Measurements from ENCODE around the gene COA8. TPM values are rescaled to one million over a fixed set of nuclear protein-coding genes. Genes with fewer than 3 reads are reported as not detected.

COA8 gene
- total RNA-seq, 1 experiment from 2014 or later, result 37.2 TPM

- BruUV-seq (replicated peaks), result no TSS peak
- Mint-ChIP-seq H3K27me3 (ENCODE audit: unreplicated experiment) (no peaks in the 10 kb centered on the region), H3K9me3 (ENCODE audit: low read depth, unreplicated experiment) (no peaks in the 10 kb centered on the region), H3K27ac (ENCODE audit: unreplicated experiment) (no peak overlapping the region), H3K4me3 (ENCODE audit: low read depth, unreplicated experiment) (no peak overlapping the region), H3K4me1 (ENCODE audit: low read depth, unreplicated experiment) (peaks cover 18% of the 10 kb centered on the region), H3K36me3 (ENCODE audit: insufficient read depth, unreplicated experiment) (peaks cover 22% of the 10 kb centered on the region)
- TF ChIP-seq, protein P1, sequence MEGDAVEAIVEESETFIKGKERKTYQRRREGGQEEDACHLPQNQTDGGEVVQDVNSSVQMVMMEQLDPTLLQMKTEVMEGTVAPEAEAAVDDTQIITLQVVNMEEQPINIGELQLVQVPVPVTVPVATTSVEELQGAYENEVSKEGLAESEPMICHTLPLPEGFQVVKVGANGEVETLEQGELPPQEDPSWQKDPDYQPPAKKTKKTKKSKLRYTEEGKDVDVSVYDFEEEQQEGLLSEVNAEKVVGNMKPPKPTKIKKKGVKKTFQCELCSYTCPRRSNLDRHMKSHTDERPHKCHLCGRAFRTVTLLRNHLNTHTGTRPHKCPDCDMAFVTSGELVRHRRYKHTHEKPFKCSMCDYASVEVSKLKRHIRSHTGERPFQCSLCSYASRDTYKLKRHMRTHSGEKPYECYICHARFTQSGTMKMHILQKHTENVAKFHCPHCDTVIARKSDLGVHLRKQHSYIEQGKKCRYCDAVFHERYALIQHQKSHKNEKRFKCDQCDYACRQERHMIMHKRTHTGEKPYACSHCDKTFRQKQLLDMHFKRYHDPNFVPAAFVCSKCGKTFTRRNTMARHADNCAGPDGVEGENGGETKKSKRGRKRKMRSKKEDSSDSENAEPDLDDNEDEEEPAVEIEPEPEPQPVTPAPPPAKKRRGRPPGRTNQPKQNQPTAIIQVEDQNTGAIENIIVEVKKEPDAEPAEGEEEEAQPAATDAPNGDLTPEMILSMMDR (IDR thresholded peaks at IDR 0.05; ENCODE audit: unreplicated experiment), result no peak
- DNase-seq, result no peak
- CTCF ChIA-PET, result interaction anchor here (0.5 to 0.7 kb wide), 2 partner anchors 9 to 106 kb away, joined by 3 to 7 read pairs; no protein-coding TSS in a partner anchor
- intact Hi-C loops (cut with micrococcal nuclease; ENCODE audit: unreplicated experiment), result loop anchor here (10.0 kb wide), 2 partner anchors 51 to 101 kb away; partner anchors contain the start of gene KLC1
Observed at GRCh38 chr14:103574104-103574503, 11.3 kb downstream of the COA8 start.

GRCh38 chr14:103574707-103575285, 12.0 kb downstream of the COA8 start:
- Mint-ChIP-seq H3K4me3 (ENCODE audit: low read depth, unreplicated experiment) (no peak overlapping the region), H3K4me1 (ENCODE audit: low read depth, unreplicated experiment) (peaks cover 18% of the 10 kb centered on the region), H3K27ac (ENCODE audit: unreplicated experiment) (no peak overlapping the region), H3K36me3 (ENCODE audit: insufficient read depth, unreplicated experiment) (peaks cover 22% of the 10 kb centered on the region), H3K27me3 (ENCODE audit: unreplicated experiment) (no peaks in the 10 kb centered on the region), H3K9me3 (ENCODE audit: low read depth, unreplicated experiment) (no peaks in the 10 kb centered on the region)
- BruUV-seq (replicated peaks), result no TSS peak
- CTCF ChIA-PET, result no interaction called here
- TF ChIP-seq, protein P1 (IDR thresholded peaks at IDR 0.05; ENCODE audit: unreplicated experiment), result no peak
- DNase-seq, result no peak
- intact Hi-C loops (cut with micrococcal nuclease; ENCODE audit: unreplicated experiment), result loop anchor here (10.0 kb wide), 2 partner anchors 50 to 100 kb away; partner anchors contain the start of gene KLC1

- peak overlapping the region; percentile 36 for H3K27ac Mint-ChIP-seq (ENCODE audit: unreplicated experiment)
- H3K9me3 Mint-ChIP-seq (ENCODE audit: low read depth, unreplicated experiment), result no peaks in the 10 kb centered on the region
Observed at GRCh38 chr14:103576371-103577024, 13.7 kb downstream of the COA8 start.

DNA sequence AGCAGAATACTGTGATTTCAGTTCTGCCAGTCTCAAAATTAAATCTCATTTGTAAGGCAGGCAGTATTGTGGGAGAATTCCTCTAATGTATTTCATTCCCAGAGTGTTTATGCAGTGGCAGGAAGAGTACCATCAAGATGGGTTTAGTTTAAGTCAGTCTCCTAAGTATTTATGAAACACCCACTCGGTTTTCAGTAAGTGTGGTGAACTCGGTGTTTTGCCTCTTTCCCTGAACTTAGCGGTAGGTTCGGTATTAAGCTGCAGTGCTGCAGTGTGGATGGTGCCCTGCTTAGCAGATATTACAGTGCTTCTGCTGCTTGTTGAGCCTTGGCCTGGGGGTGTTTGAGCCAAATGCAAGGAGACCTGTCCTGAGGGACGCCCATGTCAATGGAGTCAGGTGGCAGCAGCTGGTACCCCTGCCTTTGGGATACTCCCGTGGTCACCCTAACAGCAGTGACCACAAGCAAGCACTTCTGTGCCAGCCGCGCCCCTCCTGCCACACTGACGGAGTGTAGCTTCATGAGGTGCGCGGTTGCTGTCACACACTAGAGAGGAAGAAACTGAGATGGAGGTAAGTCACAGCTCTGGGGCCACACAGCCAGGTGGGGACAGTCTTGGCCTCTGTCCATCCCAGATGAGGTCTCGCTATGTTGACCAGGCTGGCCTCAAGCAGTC, 15.8 kb downstream of the COA8 start:
- H3K27ac Mint-ChIP-seq (ENCODE audit: unreplicated experiment), result no peak overlapping the region
- H3K36me3 Mint-ChIP-seq (ENCODE audit: insufficient read depth, unreplicated experiment), result peaks cover 22% of the 10 kb centered on the region
- peaks cover 18% of the 10 kb centered on the region for H3K4me1 Mint-ChIP-seq (ENCODE audit: low read depth, unreplicated experiment)
- TF ChIP-seq, protein P1 (IDR thresholded peaks at IDR 0.05; ENCODE audit: unreplicated experiment), result no peak
- CTCF ChIA-PET, result no interaction called here
- BruUV-seq (replicated peaks), result no TSS peak
- H3K9me3 Mint-ChIP-seq (ENCODE audit: low read depth, unreplicated experiment), result no peaks in the 10 kb centered on the region
- no peak overlapping the region for H3K4me3 Mint-ChIP-seq (ENCODE audit: low read depth, unreplicated experiment)
- DNase-seq, result no peak
- H3K27me3 Mint-ChIP-seq (ENCODE audit: unreplicated experiment), result no peaks in the 10 kb centered on the region
- intact Hi-C loops (cut with micrococcal nuclease; ENCODE audit: unreplicated experiment), result loop anchor here (10.0 kb wide), 2 partner anchors 46 to 96 kb away; partner anchors contain the start of gene KLC1

More at GRCh38 chr14:103576371-103577024, 13.7 kb downstream of the COA8 start:
- no peak overlapping the region for H3K4me3 Mint-ChIP-seq (ENCODE audit: low read depth, unreplicated experiment)
- CTCF ChIA-PET, result no interaction called here
- H3K4me1 Mint-ChIP-seq (ENCODE audit: low read depth, unreplicated experiment), result peaks cover 18% of the 10 kb centered on the region
- intact Hi-C loops (cut with micrococcal nuclease; ENCODE audit: unreplicated experiment), result loop anchor here (10.0 kb wide), 2 partner anchors 48 to 98 kb away; partner anchors contain the start of gene KLC1
- DNase-seq, result peak; percentile 87
- no peaks in the 10 kb centered on the region for H3K27me3 Mint-ChIP-seq (ENCODE audit: unreplicated experiment)
- H3K36me3 Mint-ChIP-seq (ENCODE audit: insufficient read depth, unreplicated experiment), result peaks cover 22% of the 10 kb centered on the region
- TF ChIP-seq, protein P1 (IDR thresholded peaks at IDR 0.05; ENCODE audit: unreplicated experiment), result no peak
- BruUV-seq (replicated peaks), result no TSS peak
